ENCODE data around the gene TPRN. TPM values are rescaled to one million over a fixed set of nuclear protein-coding genes. Genes with fewer than 3 reads are reported as not detected.

Gene TPRN
- 10 to 100 TPM in 1 of 4 donors, 1 to 10 TPM in 3; 3.4 to 10.2 (median 6.3) TPM for total RNA-seq

GRCh38 chr9:137200311-137201204 lies at the start of gene TPRN:
Gene TPRN, minus strand, starts transcription at chr9:137200741. Its CDS starts 30 bp downstream, at chr9:137200711.
- Histone ChIP-seq H3K4me1 (peaks cover 61 to 70% of the 10 kb centered on the region in 2 donors), H3K4me3 (peak within 1 kb of the TSS; percentile 73 to 86 (median 77)), H3K9me3 (no peaks in the 10 kb centered on the region), H3K27ac (peak within 1 kb of the TSS; percentile 83 to 92 (median 86)), H3K27me3 (no peaks in the 10 kb centered on the region), H3K36me3 (no peaks in the 10 kb centered on the region)
- intact Hi-C loops (cut with DNase I; ENCODE audit: low total_unique reads) = loop anchor here (1.0 to 5.0 kb wide), 3 partner anchors 12 to 42 kb away; partner anchors contain the start of genes ANAPC2, SSNA1 and TUBB4B
- ATAC-seq (peak; percentile 97), DNase-seq (peak; percentile 100)
- in situ Hi-C loops (cut with MboI; ENCODE audit: low sequenced_read_pairs in 4 of 4) = no loop called here
- peak; percentile 89 to 94 for TF ChIP-seq POLR2A (IDR thresholded peaks at IDR 0.05)
- peak in 2 of 5 experiments; percentile 6 to 22 for TF ChIP-seq CTCF (IDR thresholded peaks at IDR 0.05 in 4 of 5, conservative IDR thresholded peaks at IDR 0.05 in 1 of 5)

- no peaks in the 10 kb centered on the region for H3K9me3 ChIP-seq
- TF ChIP-seq POLR2A (IDR thresholded peaks at IDR 0.05) (no peak), CTCF (IDR thresholded peaks at IDR 0.05 in 4 of 5, conservative IDR thresholded peaks at IDR 0.05 in 1 of 5) (no peak)
- peak overlapping the region; percentile 60 to 79 (median 66) for H3K27ac ChIP-seq
- H3K36me3 ChIP-seq = peaks cover 0 to 11% of the 10 kb centered on the region in 2 donors
- no peak for DNase-seq
- in situ Hi-C loops (cut with MboI; ENCODE audit: low sequenced_read_pairs in 4 of 4) (no loop called here), intact Hi-C loops (cut with DNase I; ENCODE audit: low total_unique reads) (no loop called here)
- H3K27me3 ChIP-seq = no peaks in the 10 kb centered on the region
- no peak for ATAC-seq
- peaks cover 34 to 43% of the 10 kb centered on the region in 2 donors for H3K4me1 ChIP-seq
- no peak overlapping the region for H3K4me3 ChIP-seq
Observed at GRCh38 chr9:137247916-137248175, 47.3 kb upstream of the TPRN start.

- Histone ChIP-seq H3K27ac (peak overlapping the region; percentile 60 to 79 (median 66)), H3K9me3 (no peaks in the 10 kb centered on the region), H3K36me3 (peaks cover 0 to 16% of the 10 kb centered on the region in 2 donors), H3K4me1 (peaks cover 39 to 48% of the 10 kb centered on the region in 2 donors), H3K4me3 (peak overlapping the region in 1 of 4 donors; percentile 13), H3K27me3 (no peaks in the 10 kb centered on the region)
- ATAC-seq = peak; percentile 64 to 75
- no peak for TF ChIP-seq POLR2A (IDR thresholded peaks at IDR 0.05)
- no peak for TF ChIP-seq CTCF (IDR thresholded peaks at IDR 0.05 in 4 of 5, conservative IDR thresholded peaks at IDR 0.05 in 1 of 5)
- in situ Hi-C loops (cut with MboI; ENCODE audit: low sequenced_read_pairs in 4 of 4) (no loop called here), intact Hi-C loops (cut with DNase I; ENCODE audit: low total_unique reads) (no loop called here)
- peak in 1 of 2 donors; percentile 49 for DNase-seq
Observed at GRCh38 chr9:137247135-137247915, 46.8 kb upstream of the TPRN start.

- no peak for TF ChIP-seq CTCF (IDR thresholded peaks at IDR 0.05 in 4 of 5, conservative IDR thresholded peaks at IDR 0.05 in 1 of 5)
- TF ChIP-seq POLR2A (IDR thresholded peaks at IDR 0.05) = no peak
- Histone ChIP-seq H3K4me3 (no peak overlapping the region), H3K36me3 (peaks cover 0 to 23% of the 10 kb centered on the region in 2 donors), H3K9me3 (no peaks in the 10 kb centered on the region), H3K27ac (no peak overlapping the region), H3K4me1 (peaks cover 42 to 55% of the 10 kb centered on the region in 2 donors), H3K27me3 (no peaks in the 10 kb centered on the region)
- in situ Hi-C loops (cut with MboI; ENCODE audit: low sequenced_read_pairs in 4 of 4) = no loop called here
- DNase-seq = no peak
- intact Hi-C loops (cut with DNase I; ENCODE audit: low total_unique reads) = no loop called here
- ATAC-seq = no peak
Observed at GRCh38 chr9:137245450-137246421, 45.2 kb upstream of the TPRN start.
